ENCODE results near the gene ATXN3L. TPM values are rescaled to one million over a fixed set of nuclear protein-coding genes. Genes with fewer than 3 reads are reported as not detected.

ATXN3L gene
- total RNA-seq, 1 donor from 2014 or later, result not detected

DNA sequence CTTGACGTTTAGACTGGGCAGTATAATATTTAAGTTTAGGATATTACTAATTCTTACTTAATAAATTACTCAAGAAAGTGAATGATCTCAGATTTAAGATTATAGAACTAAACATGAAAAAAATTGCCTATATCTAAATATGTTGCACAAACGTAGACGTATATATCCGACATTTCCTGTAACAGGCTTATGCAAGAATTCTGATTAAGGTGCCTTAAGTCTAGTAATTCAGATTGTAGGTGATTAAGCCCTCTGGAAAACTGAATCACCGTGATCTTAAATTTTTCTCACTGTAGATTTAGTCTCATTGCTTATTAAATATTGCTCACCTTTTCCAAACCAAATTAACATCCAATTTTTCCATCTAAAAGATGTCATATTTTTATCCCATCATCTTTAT lies 24.0 kb downstream of the ATXN3L start:
- no peak for DNase-seq
- Histone ChIP-seq H3K27me3 (ENCODE audit: low read depth) (no peaks in the 10 kb centered on the region), H3K4me3 (no peak overlapping the region), H3K4me1 (no peaks in the 10 kb centered on the region), H3K36me3 (no peaks in the 10 kb centered on the region), H3K9me3 (replicated peaks) (no peaks in the 10 kb centered on the region), H3K27ac (replicated peaks) (no peak overlapping the region)
- TF ChIP-seq, protein P1, sequence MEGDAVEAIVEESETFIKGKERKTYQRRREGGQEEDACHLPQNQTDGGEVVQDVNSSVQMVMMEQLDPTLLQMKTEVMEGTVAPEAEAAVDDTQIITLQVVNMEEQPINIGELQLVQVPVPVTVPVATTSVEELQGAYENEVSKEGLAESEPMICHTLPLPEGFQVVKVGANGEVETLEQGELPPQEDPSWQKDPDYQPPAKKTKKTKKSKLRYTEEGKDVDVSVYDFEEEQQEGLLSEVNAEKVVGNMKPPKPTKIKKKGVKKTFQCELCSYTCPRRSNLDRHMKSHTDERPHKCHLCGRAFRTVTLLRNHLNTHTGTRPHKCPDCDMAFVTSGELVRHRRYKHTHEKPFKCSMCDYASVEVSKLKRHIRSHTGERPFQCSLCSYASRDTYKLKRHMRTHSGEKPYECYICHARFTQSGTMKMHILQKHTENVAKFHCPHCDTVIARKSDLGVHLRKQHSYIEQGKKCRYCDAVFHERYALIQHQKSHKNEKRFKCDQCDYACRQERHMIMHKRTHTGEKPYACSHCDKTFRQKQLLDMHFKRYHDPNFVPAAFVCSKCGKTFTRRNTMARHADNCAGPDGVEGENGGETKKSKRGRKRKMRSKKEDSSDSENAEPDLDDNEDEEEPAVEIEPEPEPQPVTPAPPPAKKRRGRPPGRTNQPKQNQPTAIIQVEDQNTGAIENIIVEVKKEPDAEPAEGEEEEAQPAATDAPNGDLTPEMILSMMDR (IDR thresholded peaks at IDR 0.05; ENCODE audit: borderline replicate concordance), result no peak
- intact Hi-C loops (cut with micrococcal nuclease), result no loop called here

DNA sequence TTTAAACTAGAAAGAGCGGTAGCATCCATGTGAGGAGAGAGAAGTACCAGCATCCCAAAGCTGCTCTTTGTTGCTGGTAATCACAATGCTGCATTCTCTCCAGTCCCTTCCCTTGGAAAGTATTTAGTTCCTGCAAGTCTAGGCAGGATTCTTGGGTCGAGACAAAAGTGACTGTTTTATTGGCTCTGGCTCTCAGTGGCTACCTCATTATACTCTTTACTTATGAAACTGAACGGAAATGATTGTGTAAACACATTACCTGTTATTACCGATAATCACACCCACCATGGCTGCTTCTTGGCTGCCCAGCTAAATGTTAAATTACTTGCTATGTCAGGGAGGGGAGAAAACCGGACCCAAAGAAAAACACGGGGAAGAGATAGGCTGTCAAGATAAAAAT lies 26.2 kb downstream of the ATXN3L start:
- intact Hi-C loops (cut with micrococcal nuclease), result no loop called here
- Histone ChIP-seq H3K4me3 (no peak overlapping the region), H3K27me3 (ENCODE audit: low read depth) (no peaks in the 10 kb centered on the region), H3K9me3 (replicated peaks) (no peaks in the 10 kb centered on the region), H3K36me3 (no peaks in the 10 kb centered on the region), H3K27ac (replicated peaks) (no peak overlapping the region), H3K4me1 (no peaks in the 10 kb centered on the region)
- TF ChIP-seq, protein P1 (IDR thresholded peaks at IDR 0.05; ENCODE audit: borderline replicate concordance), result no peak
- DNase-seq, result no peak

GRCh38 chrX:13290891-13291614 lies 28.8 kb downstream of the ATXN3L start:
- Histone ChIP-seq H3K4me1 (no peaks in the 10 kb centered on the region), H3K9me3 (replicated peaks) (peaks cover under 1% of the 10 kb centered on the region), H3K36me3 (no peaks in the 10 kb centered on the region), H3K4me3 (no peak overlapping the region), H3K27me3 (ENCODE audit: low read depth) (no peaks in the 10 kb centered on the region), H3K27ac (replicated peaks) (no peak overlapping the region)
- no peak for DNase-seq
- TF ChIP-seq, protein P1 (IDR thresholded peaks at IDR 0.05; ENCODE audit: borderline replicate concordance), result no peak
- intact Hi-C loops (cut with micrococcal nuclease), result no loop called here

- intact Hi-C loops (cut with micrococcal nuclease), result no loop called here
- Histone ChIP-seq H3K27ac (replicated peaks) (no peak overlapping the region), H3K27me3 (ENCODE audit: low read depth) (no peaks in the 10 kb centered on the region), H3K9me3 (replicated peaks) (peaks cover 12% of the 10 kb centered on the region), H3K36me3 (no peaks in the 10 kb centered on the region), H3K4me1 (no peaks in the 10 kb centered on the region), H3K4me3 (no peak overlapping the region)
- TF ChIP-seq, protein P1 (IDR thresholded peaks at IDR 0.05; ENCODE audit: borderline replicate concordance), result no peak
- no peak for DNase-seq
Measured at GRCh38 chrX:13288671-13289070, 31.2 kb downstream of the ATXN3L start.

- TF ChIP-seq, protein P1 (IDR thresholded peaks at IDR 0.05; ENCODE audit: borderline replicate concordance), result no peak
- intact Hi-C loops (cut with micrococcal nuclease), result no loop called here
- no peaks in the 10 kb centered on the region for H3K27me3 ChIP-seq (ENCODE audit: low read depth)
- H3K4me1 ChIP-seq, result no peaks in the 10 kb centered on the region
- no peak overlapping the region for H3K4me3 ChIP-seq
- no peak for DNase-seq
- H3K27ac ChIP-seq (replicated peaks), result no peak overlapping the region
- no peaks in the 10 kb centered on the region for H3K36me3 ChIP-seq
- peaks cover 12% of the 10 kb centered on the region for H3K9me3 ChIP-seq (replicated peaks)
Measured at GRCh38 chrX:13287816-13288215, 32.0 kb downstream of the ATXN3L start.

Measured in left ventricle myocardium inferior (tissue), 1 donor.